Activated effector memory CD4-positive, alpha-beta T cell treated with Interleukin-2 at 50 U/mL for 16 hours (primary cell): ENCODE results near the gene TBC1D13.
"Not testable (repeated sequence)": the region's sequence is repeated elsewhere in the genome, so short reads cannot be mapped to it uniquely, and the experiment has no call there.

ENCODE experiments used
- DNase-seq: peaks from one replicate; pipeline ENCODE4 v3.0.0-alpha.2; 2020

TBC1D13 gene

DNA sequence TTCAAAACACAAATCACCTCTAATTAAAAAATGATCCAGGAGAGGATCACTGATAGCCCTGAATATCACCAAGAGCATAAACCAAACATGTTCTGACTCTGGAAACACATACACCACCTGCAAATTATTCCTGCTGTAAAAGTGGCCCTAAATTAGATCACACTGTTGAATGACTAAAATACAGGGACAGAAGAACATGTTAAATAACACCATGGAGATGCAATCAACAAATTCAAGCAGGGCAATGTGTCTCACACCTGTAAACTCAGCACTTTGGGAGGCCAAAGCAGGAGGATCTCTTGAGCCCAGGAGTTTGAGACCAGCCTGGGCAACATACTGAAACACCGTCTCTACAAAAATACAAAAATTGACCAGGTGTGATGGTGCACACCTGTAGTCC, 60.8 kb downstream of the TBC1D13 start:
- no peak for DNase-seq

GRCh38 chr9:128851024-128851423, 64.0 kb downstream of the TBC1D13 start:
- not testable (repeated sequence) for DNase-seq

- not testable (repeated sequence) for DNase-seq
Measured at GRCh38 chr9:128851779-128852600, 64.9 kb downstream of the TBC1D13 start.

- DNase-seq: not testable (repeated sequence)
Measured at GRCh38 chr9:128852646-128853045, 65.6 kb downstream of the TBC1D13 start.

DNA sequence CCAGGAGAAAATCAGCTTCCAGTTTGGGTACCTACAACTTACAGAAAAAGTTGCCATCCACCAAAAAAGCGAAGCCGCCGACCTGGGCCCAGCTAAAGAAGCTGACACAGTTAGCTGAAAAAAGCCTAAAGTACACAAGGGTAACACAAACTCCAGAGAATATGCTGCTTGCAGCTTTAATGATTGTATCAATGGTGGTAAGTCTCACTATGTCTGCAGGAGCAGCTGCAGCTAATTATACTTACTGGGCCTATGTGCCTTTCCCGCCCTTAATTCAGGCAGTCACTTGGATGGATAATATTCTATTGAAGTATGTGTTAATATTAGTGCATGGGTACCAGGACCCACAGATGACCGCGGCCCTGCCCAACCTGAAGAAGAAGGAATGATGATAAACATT, 67.4 kb downstream of the TBC1D13 start:
- DNase-seq: not testable (repeated sequence)

DNA sequence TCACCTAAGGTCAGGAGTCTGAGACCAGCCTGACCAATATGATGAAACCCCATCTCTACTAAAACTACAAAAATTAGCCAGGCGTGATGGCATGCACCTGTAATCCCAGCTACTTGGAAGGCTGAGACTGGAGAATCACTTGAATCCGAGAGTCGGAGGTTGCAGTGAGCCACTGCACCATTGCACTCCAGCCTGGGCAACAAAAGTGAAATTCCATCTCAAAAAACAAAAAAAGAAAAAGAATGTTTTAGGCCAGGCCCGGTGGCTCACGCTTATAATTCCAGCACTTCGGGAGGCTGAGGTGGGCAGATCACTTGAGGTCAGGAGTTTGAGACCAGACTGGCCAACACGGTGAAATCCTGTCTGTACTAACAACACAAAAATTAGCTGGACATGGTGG, 71.4 kb downstream of the TBC1D13 start:
- DNase-seq: not testable (repeated sequence)
